Nephron (organoid): Measurements from ENCODE around the gene CABLES1.

Source experiments
- H3K27ac Mint-ChIP-seq, 3 experiments: 2 replicates each; pipeline ENCODE4 v1.8.0; 2020; ENCODE audit warnings: mixed read lengths in 3 of 3, mild to moderate bottlenecking in 2 of 3, moderate library complexity in 1 of 3
- H3K27me3 Mint-ChIP-seq: 2 replicates; pipeline ENCODE4 v1.8.0; 2021; ENCODE audit warnings: low read depth, mild to moderate bottlenecking, moderate library complexity, mixed read lengths
- H3K36me3 Mint-ChIP-seq: 2 replicates; pipeline ENCODE4 v1.8.0; 2020; ENCODE audit warnings: low read depth, mixed read lengths
- H3K4me1 Mint-ChIP-seq: 2 replicates; pipeline ENCODE4 v1.8.0; 2020; ENCODE audit warnings: mixed read lengths
- H3K4me3 Mint-ChIP-seq, 3 experiments: 2 replicates each; pipeline ENCODE4 v1.8.0; 2020; ENCODE audit warnings: mild to moderate bottlenecking in 3 of 3, mixed read lengths in 3 of 3, moderate library complexity in 2 of 3
- H3K9me3 Mint-ChIP-seq: 2 replicates; pipeline ENCODE4 v1.8.0; 2020; ENCODE audit warnings: mixed read lengths
- CTCF ChIP-seq, 3 experiments: fragments of 200-600 bp; sonication (generic); IDR thresholded peaks; one replicate each; pipeline ENCODE4 v1.5.0; 2021; ENCODE audit warnings: antibody characterized with exemption in 3 of 3; ENCODE audit not compliant: unreplicated experiment in 3 of 3

The CABLES1 gene

GRCh38 chr18:23186781-23187180, 51.5 kb downstream of the CABLES1 start:
- Mint-ChIP-seq H3K4me1 (peaks cover 26% of the 10 kb centered on the region), H3K36me3 (no peaks in the 10 kb centered on the region), H3K27ac (peak overlapping the region in 1 of 3 experiments; percentile 32), H3K9me3 (no peaks in the 10 kb centered on the region), H3K4me3 (no peak overlapping the region), H3K27me3 (no peaks in the 10 kb centered on the region)
- no peak for TF ChIP-seq CTCF (IDR thresholded peaks at IDR 0.05; ENCODE audit: unreplicated experiment in 3 of 3)

DNA sequence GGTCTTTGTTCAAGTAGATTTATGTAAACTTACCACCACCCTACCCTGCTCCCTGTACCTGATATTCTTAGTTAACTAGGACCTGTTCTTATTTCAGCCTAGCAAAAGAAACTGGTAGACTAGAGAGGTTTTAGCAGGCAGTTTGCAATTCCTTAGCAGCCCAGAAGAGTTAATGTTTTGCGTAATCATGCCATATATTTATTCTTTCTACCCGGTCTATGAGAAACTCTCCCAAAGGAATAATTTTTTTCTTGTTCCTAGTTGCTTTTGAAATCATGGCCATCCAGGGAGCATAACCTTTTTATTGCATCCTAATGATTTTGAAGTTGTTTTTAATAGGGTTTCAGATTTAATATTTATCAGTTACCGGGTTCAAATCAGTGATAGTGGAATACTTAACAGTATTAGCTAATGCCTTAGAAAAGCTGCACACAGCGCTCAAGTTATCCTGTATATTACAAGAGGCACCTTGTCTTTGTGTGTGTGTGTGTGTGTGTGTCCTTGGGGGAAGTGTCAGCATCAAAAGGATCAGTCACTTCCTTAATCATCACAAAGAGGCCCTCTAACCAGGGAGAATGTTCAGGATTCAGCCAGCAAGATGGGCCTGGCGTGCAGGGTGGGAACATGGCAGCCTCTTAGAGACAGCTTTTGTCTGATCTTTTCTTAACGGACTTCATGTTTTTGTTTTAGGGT, 52.9 kb downstream of the CABLES1 start:
- Mint-ChIP-seq H3K4me3 (no peak overlapping the region), H3K4me1 (peaks cover 34% of the 10 kb centered on the region), H3K27ac (peak overlapping the region; percentile 10 to 62 (median 18)), H3K36me3 (no peaks in the 10 kb centered on the region), H3K27me3 (no peaks in the 10 kb centered on the region), H3K9me3 (no peaks in the 10 kb centered on the region)
- no peak for TF ChIP-seq CTCF (IDR thresholded peaks at IDR 0.05; ENCODE audit: unreplicated experiment in 3 of 3)

DNA sequence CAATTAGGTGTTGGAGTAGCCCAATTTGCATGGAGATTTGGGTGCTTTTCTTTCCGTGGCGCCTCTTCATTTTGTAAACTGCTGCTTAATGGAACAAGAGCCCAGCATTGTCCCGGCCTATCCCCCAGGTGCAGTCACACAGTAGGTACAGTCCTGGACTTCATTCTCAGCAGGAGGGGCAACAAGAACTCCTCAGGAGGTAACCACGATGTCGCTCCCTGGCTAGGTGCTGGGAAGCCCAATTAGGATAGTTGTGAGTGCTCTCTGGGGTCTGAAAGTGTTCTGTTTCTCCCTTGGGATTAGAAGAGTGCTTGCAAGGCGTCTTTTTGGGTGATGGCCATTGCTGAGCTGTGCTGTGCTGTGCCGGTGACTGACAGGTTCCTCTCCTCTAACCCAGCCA, 53.8 kb downstream of the CABLES1 start:
- H3K36me3 Mint-ChIP-seq, result no peaks in the 10 kb centered on the region
- no peak overlapping the region for H3K4me3 Mint-ChIP-seq
- H3K4me1 Mint-ChIP-seq, result peaks cover 30% of the 10 kb centered on the region
- no peak for TF ChIP-seq CTCF (IDR thresholded peaks at IDR 0.05; ENCODE audit: unreplicated experiment in 3 of 3)
- H3K27ac Mint-ChIP-seq, result no peak overlapping the region
- H3K27me3 Mint-ChIP-seq, result no peaks in the 10 kb centered on the region
- H3K9me3 Mint-ChIP-seq, result no peaks in the 10 kb centered on the region

DNA sequence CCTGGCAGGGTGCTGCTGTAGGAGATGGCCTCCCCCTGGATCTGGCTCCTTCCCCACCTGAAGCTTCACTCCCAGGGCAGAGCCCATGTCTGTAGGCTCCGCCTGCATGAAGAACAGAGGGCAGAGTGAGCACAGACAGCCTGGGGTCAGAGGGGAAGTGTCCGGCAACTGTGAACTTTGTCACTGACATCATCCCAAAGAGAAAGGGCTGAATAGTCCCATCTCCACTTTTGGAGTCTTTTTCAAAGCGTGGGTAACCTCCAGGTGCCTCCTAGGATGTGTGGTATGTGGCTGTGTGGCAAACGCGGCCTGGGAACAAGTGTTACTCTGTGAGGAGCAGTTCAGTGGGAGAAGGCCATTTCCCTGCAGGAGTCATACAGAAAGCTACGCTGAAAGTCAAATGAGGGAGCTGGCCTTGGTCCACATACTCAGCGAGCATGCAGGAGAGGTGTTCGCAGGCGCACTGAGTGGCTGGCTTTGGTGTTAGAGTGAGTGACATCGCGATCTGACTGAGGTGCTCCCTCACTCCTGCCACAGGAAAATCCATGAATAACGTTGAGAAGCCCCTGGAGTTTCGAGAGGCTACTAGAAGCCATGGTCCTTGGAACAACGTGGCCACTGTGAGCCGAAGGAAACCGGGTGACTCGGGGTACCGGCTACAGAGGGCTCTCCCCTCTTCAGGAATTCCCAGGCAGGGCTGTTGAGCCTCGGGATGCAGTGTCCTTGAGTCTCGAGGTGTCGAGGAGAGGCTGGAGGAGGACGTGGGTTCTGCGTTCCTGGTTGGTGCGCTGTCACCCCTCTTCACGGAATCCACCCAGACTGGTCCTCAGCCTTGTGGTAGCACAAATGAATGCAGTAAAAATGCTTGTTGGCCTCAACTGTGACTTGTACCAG, 54.7 kb downstream of the CABLES1 start:
- Mint-ChIP-seq H3K4me1 (peaks cover 38% of the 10 kb centered on the region), H3K4me3 (no peak overlapping the region), H3K27me3 (peaks cover 3% of the 10 kb centered on the region), H3K36me3 (no peaks in the 10 kb centered on the region), H3K9me3 (no peaks in the 10 kb centered on the region), H3K27ac (peak overlapping the region in 2 of 3 experiments; percentile 15 to 38)
- no peak for TF ChIP-seq CTCF (IDR thresholded peaks at IDR 0.05; ENCODE audit: unreplicated experiment in 3 of 3)

GRCh38 chr18:23191232-23191631, 55.9 kb downstream of the CABLES1 start:
- peaks cover 2% of the 10 kb centered on the region for H3K36me3 Mint-ChIP-seq
- no peak overlapping the region for H3K4me3 Mint-ChIP-seq
- H3K27ac Mint-ChIP-seq, result no peak overlapping the region
- no peak for TF ChIP-seq CTCF (IDR thresholded peaks at IDR 0.05; ENCODE audit: unreplicated experiment in 3 of 3)
- no peaks in the 10 kb centered on the region for H3K9me3 Mint-ChIP-seq
- peaks cover 5% of the 10 kb centered on the region for H3K27me3 Mint-ChIP-seq
- peaks cover 50% of the 10 kb centered on the region for H3K4me1 Mint-ChIP-seq
